ENCODE measurements around the gene MACROD2.

MACROD2 gene

GRCh38 chr20:14921513-14921912, 926.2 kb downstream of the MACROD2 start:
- ATAC-seq = no peak
- TF ChIP-seq TCF4 (CRISPR knock-in tag; IDR thresholded peaks at IDR 0.05; ENCODE audit: borderline replicate concordance) (no peak), ESRRG (CRISPR knock-in tag; IDR thresholded peaks at IDR 0.05) (no peak), ZFP30 (CRISPR knock-in tag; IDR thresholded peaks at IDR 0.05) (no peak), CSDC2 (CRISPR knock-in tag; IDR thresholded peaks at IDR 0.05) (no peak), ARNTL (CRISPR knock-in tag; IDR thresholded peaks at IDR 0.05; ENCODE audit: borderline replicate concordance, low read depth) (no peak), BACH2 (CRISPR knock-in tag; IDR thresholded peaks at IDR 0.05; ENCODE audit: borderline replicate concordance) (no peak), RARB (CRISPR knock-in tag; IDR thresholded peaks at IDR 0.05) (no peak), ZFP3 (CRISPR knock-in tag; IDR thresholded peaks at IDR 0.05) (no peak), PPARA (CRISPR knock-in tag; IDR thresholded peaks at IDR 0.05; ENCODE audit: borderline replicate concordance) (no peak), CREB5 (CRISPR knock-in tag; IDR thresholded peaks at IDR 0.05; ENCODE audit: low read depth) (no peak), ZNF70 (CRISPR knock-in tag; IDR thresholded peaks at IDR 0.05) (no peak), ZNF565 (CRISPR knock-in tag; conservative IDR thresholded peaks at IDR 0.05; ENCODE audit: low read depth) (no peak), ISL1 (CRISPR knock-in tag; IDR thresholded peaks at IDR 0.05) (no peak)
- TF ChIP-seq, protein P1, sequence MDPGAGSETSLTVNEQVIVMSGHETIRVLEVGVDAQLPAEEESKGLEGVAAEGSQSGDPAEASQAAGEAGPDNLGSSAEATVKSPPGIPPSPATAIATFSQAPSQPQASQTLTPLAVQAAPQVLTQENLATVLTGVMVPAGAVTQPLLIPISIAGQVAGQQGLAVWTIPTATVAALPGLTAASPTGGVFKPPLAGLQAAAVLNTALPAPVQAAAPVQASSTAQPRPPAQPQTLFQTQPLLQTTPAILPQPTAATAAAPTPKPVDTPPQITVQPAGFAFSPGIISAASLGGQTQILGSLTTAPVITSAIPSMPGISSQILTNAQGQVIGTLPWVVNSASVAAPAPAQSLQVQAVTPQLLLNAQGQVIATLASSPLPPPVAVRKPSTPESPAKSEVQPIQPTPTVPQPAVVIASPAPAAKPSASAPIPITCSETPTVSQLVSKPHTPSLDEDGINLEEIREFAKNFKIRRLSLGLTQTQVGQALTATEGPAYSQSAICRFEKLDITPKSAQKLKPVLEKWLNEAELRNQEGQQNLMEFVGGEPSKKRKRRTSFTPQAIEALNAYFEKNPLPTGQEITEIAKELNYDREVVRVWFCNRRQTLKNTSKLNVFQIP (CRISPR knock-in tag; IDR thresholded peaks at IDR 0.05; ENCODE audit: borderline replicate concordance, low read depth) = no peak
- TF ChIP-seq, protein P2, sequence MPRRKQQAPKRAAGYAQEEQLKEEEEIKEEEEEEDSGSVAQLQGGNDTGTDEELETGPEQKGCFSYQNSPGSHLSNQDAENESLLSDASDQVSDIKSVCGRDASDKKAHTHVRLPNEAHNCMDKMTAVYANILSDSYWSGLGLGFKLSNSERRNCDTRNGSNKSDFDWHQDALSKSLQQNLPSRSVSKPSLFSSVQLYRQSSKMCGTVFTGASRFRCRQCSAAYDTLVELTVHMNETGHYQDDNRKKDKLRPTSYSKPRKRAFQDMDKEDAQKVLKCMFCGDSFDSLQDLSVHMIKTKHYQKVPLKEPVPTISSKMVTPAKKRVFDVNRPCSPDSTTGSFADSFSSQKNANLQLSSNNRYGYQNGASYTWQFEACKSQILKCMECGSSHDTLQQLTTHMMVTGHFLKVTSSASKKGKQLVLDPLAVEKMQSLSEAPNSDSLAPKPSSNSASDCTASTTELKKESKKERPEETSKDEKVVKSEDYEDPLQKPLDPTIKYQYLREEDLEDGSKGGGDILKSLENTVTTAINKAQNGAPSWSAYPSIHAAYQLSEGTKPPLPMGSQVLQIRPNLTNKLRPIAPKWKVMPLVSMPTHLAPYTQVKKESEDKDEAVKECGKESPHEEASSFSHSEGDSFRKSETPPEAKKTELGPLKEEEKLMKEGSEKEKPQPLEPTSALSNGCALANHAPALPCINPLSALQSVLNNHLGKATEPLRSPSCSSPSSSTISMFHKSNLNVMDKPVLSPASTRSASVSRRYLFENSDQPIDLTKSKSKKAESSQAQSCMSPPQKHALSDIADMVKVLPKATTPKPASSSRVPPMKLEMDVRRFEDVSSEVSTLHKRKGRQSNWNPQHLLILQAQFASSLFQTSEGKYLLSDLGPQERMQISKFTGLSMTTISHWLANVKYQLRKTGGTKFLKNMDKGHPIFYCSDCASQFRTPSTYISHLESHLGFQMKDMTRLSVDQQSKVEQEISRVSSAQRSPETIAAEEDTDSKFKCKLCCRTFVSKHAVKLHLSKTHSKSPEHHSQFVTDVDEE (CRISPR knock-in tag; IDR thresholded peaks at IDR 0.05) = no peak
- TF ChIP-seq, protein P3, sequence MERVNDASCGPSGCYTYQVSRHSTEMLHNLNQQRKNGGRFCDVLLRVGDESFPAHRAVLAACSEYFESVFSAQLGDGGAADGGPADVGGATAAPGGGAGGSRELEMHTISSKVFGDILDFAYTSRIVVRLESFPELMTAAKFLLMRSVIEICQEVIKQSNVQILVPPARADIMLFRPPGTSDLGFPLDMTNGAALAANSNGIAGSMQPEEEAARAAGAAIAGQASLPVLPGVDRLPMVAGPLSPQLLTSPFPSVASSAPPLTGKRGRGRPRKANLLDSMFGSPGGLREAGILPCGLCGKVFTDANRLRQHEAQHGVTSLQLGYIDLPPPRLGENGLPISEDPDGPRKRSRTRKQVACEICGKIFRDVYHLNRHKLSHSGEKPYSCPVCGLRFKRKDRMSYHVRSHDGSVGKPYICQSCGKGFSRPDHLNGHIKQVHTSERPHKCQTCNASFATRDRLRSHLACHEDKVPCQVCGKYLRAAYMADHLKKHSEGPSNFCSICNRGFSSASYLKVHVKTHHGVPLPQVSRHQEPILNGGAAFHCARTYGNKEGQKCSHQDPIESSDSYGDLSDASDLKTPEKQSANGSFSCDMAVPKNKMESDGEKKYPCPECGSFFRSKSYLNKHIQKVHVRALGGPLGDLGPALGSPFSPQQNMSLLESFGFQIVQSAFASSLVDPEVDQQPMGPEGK (CRISPR knock-in tag; IDR thresholded peaks at IDR 0.05; ENCODE audit: borderline replicate concordance) = no peak

- TF ChIP-seq, protein P2 (CRISPR knock-in tag; IDR thresholded peaks at IDR 0.05) = no peak
- peak; percentile 44; the same call in 1 of the 2 replicates for TF ChIP-seq TCF4 (CRISPR knock-in tag; IDR thresholded peaks at IDR 0.05; ENCODE audit: borderline replicate concordance)
- ATAC-seq = no peak
These were observed 927.4 kb downstream of the MACROD2 start for GRCh38 chr20:14922503-14923267.

GRCh38 chr20:14924433-14924832, 929.1 kb downstream of the MACROD2 start:
- peak; percentile 42 for ATAC-seq
- TF ChIP-seq, protein P3 (CRISPR knock-in tag; IDR thresholded peaks at IDR 0.05; ENCODE audit: borderline replicate concordance) = no peak
- TF ChIP-seq TCF4 (CRISPR knock-in tag; IDR thresholded peaks at IDR 0.05; ENCODE audit: borderline replicate concordance) (no peak), BACH2 (CRISPR knock-in tag; IDR thresholded peaks at IDR 0.05; ENCODE audit: borderline replicate concordance) (no peak), ZNF8 (CRISPR knock-in tag; IDR thresholded peaks at IDR 0.05) (no peak), CSRNP3 (CRISPR knock-in tag; IDR thresholded peaks at IDR 0.05) (no peak), ZNF565 (CRISPR knock-in tag; conservative IDR thresholded peaks at IDR 0.05; ENCODE audit: low read depth) (no peak), PPARA (CRISPR knock-in tag; IDR thresholded peaks at IDR 0.05; ENCODE audit: borderline replicate concordance) (no peak), ZC3H10 (CRISPR knock-in tag; IDR thresholded peaks at IDR 0.05) (no peak), OSR1 (CRISPR knock-in tag; IDR thresholded peaks at IDR 0.05) (no peak)
- TF ChIP-seq, protein P1 (CRISPR knock-in tag; IDR thresholded peaks at IDR 0.05; ENCODE audit: borderline replicate concordance, low read depth) = no peak
